Measurements from ENCODE around the gene MRAP. TPM values are rescaled to one million over a fixed set of nuclear protein-coding genes. Genes with fewer than 3 reads are reported as not detected.

Gene MRAP
- total RNA-seq, 1 experiment from 2014 or later: not detected

GRCh38 chr21:32299695-32300094, 1.0 kb downstream of the MRAP start:
- BruUV-seq (replicated peaks): no TSS peak
- DNase-seq (ENCODE audit: low read depth, low spot score): no peak
- CTCF ChIA-PET: no interaction called here
- Histone ChIP-seq H4K20me1 (ENCODE audit: insufficient read depth) (no peaks in the 10 kb centered on the region), H3K27ac (ENCODE audit: low read depth, low read length) (no peak overlapping the region), H3K9ac (ENCODE audit: low read length) (no peak overlapping the region), H3K79me2 (ENCODE audit: insufficient read depth, low read length) (no peaks in the 10 kb centered on the region), H3K4me1 (ENCODE audit: control insufficient read depth in 1 of 2, insufficient read depth in 2 of 2, low read length in 2 of 2) (no peaks in the 10 kb centered on the region), H3K4me2 (ENCODE audit: low read length) (no peak overlapping the region), H3K4me3 (replicated peaks in 1 of 2; ENCODE audit: low read depth in 1 of 2, low read length in 2 of 2) (no peak overlapping the region), H3K9me2 (ENCODE audit: insufficient read depth) (no peaks in the 10 kb centered on the region), H3K9me3 (ENCODE audit: control insufficient read depth in 1 of 2, insufficient read depth in 1 of 2, low read depth in 1 of 2, low read length in 2 of 2) (no peaks in the 10 kb centered on the region), H2AFZ (ENCODE audit: low read depth, low read length, poor library complexity, severe bottlenecking) (no peak overlapping the region), H3K27me3 (ENCODE audit: insufficient read depth, low read length) (no peaks in the 10 kb centered on the region), H3K36me3 (ENCODE audit: control insufficient read depth in 1 of 2, insufficient read depth in 2 of 2, low read length in 2 of 2) (peaks cover 0 to 10% of the 10 kb centered on the region in 2 experiments; a peak in 2 of 4 replicates)
- RAD21 ChIA-PET (ENCODE audit: low non-redundant PET in 1 of 2, low total read pairs in 2 of 2, uncharacterized antibody in 2 of 2, unreplicated experiment in 2 of 2): no interaction called here
- POLR2A ChIA-PET: no interaction called here
- TF ChIP-seq ATF3 (IDR thresholded peaks at IDR 0.05): no peak
- no peak for TF ChIP-seq POLR2A (IDR thresholded peaks at IDR 0.05; ENCODE audit: borderline replicate concordance, extremely low read depth, insufficient read depth, insufficient read length)
- TF ChIP-seq ZNF274 (IDR thresholded peaks at IDR 0.05; ENCODE audit: low read depth, low read length): no peak
- no peak for TF ChIP-seq YY1 (IDR thresholded peaks at IDR 0.05; ENCODE audit: extremely low read depth, insufficient replicate concordance, low read depth, low read length)
- TF ChIP-seq RAD21 (IDR thresholded peaks at IDR 0.05; ENCODE audit: low read depth): no peak
- no peak for TF ChIP-seq SP1 (IDR thresholded peaks at IDR 0.05; ENCODE audit: low read depth)
- no peak for TF ChIP-seq EGR1 (IDR thresholded peaks at IDR 0.05; ENCODE audit: low read depth)
- no peak for TF ChIP-seq CEBPB (IDR thresholded peaks at IDR 0.05; ENCODE audit: low read depth)
- TF ChIP-seq JUND (IDR thresholded peaks at IDR 0.05): no peak
- no peak for TF ChIP-seq CBX3 (IDR thresholded peaks at IDR 0.05; ENCODE audit: low read depth)
- TF ChIP-seq ZFX (IDR thresholded peaks at IDR 0.05): no peak
- no peak for TF ChIP-seq CTCF (IDR thresholded peaks at IDR 0.05 in 2 of 3, conservative IDR thresholded peaks at IDR 0.05 in 1 of 3; ENCODE audit: borderline replicate concordance in 1 of 3, insufficient read depth in 1 of 3, low read depth in 2 of 3, low read length in 2 of 3)
- TF ChIP-seq EZH2phosphoT487 (IDR thresholded peaks at IDR 0.05; ENCODE audit: borderline replicate concordance): no peak
- no peak for TF ChIP-seq MAX (IDR thresholded peaks at IDR 0.05)
- intact Hi-C loops (cut with micrococcal nuclease): no loop called here
- ATAC-seq: no peak

Data from HCT116 (cell line).